ENCODE measurements around the gene E4F1.
"Not testable (repeated sequence)": the region's sequence is repeated elsewhere in the genome, so short reads cannot be mapped to it uniquely, and the experiment has no call there.

E4F1 gene

DNA sequence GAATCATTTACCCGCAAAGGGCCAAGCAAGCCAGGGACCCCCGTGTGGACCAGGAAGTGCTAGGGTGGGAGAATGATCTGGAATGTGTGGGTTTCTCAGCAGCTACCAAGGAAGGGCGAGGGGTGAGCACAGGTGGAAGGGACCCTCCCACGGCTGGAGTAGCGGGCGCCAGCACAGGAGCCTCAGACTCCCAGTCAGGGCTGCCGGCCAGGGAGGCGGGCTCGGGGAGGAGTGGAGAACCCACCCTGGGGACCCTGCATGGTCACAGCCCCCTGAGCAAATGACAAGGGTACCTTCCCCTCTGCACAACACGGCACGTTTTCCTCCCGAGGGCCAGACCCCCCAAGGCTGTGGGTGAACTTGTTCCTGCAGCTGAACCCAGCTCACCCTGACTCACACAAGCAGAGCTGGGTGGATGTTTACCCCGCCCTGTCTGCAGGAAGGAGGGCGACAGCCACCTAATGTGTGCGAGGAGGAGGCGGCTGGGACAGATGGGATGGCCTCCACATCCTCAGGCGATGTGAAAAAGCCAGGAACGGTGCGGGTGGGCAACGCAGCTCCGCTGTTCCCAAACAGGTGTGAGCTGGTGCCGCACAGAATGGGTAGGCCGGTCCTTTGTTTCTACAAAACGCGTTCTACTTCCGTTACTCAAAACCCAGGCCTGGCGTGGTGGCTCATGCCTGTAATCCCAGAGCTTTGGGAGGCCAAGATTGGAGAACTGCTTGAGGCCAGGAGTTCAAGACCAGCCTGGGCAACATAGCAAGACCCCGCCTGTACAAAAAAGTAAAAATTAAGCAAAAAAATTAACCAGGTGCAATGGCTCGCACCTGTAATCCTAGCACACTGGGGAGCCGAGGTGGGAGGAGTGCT, 21.8 kb downstream of the E4F1 start:
- DNase-seq, result no peak

DNA sequence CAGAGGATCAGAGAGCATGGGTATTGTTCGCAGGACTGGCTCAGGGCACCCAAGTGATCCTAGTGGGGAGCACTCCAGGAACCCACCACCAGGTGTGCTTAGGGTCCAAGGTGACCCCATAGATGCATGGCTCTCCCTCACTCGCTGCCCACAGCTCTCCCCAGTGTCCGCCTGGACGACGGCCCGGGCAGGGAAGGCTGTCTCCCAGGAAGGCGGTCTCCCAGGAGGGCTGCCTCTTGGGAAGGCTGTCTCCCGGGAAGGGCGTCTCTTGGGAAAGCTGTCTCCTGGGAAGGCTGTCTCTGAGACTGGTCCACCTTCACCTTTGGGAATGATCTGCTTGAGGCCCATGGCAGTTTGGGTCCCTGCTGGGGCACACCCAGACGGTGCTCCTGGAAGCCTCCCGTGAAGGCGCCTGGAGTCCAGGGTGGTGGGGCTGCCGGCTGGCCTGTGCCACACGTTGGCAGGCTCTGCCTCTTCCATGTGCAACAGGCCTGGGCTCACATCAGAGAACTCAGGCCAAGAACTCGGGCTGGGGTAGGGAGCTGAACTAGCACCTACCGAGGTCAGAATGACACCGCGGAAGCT, 23.0 kb downstream of the E4F1 start:
- DNase-seq, result no peak

DNA sequence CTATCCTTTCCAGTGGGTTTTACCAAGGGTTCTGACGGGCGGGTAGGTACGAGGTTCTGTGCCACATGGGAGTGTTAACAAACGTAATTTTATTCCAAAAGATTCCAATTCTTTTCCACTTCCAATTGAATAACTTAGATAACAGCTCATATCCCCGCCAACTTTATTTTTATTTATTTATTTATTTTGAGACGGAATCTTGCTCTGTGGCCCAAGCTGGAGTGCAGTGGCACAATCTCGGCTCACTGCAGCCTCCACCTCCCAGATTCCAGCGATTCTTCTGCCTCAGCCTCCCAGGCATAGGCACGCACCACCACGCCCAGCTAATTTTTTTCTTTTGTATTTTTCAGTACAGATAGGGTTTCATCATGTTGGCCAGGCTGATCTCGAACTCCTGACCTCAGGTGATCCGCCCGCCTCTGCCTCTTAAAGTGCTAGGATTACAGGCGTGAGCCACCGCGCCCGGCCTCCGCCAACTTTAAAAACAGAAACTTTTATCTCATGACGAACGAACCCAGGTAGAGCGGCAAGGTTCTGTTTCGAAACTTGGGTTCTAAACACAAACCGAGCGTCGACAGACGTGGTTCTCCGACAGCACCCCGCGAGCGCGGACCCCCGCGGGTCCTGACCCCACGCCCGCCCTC, 27.4 kb downstream of the E4F1 start:
- DNase-seq, result peak; percentile 48

DNA sequence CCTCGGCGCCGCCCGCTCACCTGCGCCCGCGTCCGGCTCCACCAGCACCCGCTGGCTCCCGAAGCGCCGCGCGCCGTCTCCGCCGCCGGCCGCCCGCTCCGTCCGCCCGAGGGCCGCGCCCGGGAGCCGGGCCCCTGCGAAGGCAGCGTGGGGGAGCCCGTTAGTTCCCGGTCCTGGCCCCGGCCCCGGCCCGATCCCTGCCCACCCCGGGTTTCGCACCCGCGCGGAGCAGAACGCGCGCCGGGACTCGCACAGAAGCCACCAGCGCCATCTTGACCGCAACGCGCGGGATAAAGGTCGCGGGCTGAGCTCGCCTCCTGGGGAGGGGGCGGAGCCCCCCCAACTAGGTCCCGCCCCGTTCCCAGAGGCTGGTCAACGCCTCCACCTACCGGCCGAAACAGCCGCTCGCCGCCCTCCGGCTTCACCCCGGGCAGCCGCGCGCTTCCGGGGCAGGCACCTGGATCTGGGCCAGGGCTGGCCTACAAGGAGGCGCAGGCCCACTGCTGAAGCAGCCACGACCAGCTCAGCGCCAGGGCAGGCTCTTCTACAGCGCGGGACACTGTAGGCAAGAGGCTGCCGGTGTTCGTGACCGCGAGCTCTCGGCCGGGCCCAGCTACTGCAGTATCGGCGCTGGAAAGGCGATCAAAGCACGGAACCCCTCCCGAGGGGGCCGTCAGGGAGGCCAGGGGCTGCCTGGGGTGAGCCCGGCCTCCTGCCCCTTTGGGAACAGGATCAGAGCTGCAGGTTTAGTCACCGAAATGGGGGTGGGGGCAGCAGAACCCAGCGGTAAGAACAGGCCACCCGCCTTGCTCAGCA, 28.1 kb downstream of the E4F1 start, which contains the start of gene ECI1:
TSS of gene ECI1 (minus strand) at position 292 of the 816 bp plus-strand sequence. CDS start at position 271, 21 bp downstream.
- peak; percentile 95 for DNase-seq

DNA sequence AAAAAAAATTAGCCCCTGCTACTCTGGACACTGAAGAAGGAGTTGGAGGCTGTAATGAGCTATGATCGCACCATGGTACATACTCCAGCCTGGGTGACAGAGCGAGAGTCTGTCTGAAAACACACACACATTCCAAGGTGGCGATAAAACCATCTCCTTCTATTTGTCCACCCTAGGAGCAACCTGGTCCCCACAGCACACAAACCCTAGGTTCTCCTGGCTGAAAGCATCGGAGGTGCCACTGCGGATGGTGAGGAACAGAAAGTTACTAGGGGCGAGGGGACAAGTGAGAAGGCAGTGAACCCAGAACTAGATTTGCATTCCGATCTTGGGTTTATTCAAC, 29.4 kb downstream of the E4F1 start:
- DNase-seq, result no peak

DNA sequence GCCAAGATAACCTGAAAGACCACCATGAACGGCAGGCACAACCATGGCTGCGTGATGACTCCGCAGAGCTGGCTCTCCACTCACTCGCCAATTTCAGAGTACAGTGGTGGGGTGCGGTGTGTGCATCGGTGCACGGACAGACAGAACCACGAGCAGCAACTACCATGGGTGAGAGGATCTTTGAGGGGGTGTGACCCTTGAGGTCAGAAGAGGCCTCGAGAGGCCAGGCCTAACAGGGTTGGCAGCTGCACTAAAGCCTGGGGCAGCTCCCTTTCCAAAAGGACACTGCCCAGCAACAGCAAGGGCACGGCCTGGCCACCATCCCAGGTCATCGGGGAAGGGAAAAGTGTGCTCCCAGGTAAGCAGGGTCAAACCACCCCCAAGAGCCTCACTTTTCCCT, 29.9 kb downstream of the E4F1 start:
- DNase-seq, result no peak

DNA sequence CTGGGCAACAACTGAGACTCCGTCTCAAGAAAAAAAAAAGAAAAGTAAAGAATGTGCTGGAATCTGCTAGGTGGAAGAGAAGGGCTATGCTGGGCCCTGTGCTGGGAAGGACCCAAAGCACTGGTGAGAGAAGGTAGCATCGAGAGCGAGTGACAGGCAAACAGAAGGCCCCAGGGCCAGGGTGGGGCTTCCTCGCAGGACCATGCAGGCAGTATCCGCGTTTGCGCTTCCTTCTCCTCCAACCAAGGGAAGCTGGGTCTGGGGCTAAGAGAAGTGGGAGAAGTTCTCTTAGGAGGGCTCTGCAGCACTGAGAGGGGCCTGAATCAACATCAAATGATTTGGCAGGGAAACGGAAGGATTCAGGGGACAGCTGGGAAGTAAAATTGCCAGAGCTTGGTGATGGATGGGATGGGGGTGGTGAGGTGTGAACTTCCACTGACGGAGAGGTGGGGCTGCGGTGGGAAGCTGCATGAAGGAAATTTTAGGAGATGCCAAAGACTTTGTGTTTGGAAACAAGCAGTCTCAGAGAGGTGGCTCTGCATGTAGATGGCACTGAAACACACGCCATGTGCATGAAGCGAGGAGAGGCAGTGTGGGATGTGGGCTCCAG, 33.2 kb downstream of the E4F1 start:
- DNase-seq, result no peak

DNA sequence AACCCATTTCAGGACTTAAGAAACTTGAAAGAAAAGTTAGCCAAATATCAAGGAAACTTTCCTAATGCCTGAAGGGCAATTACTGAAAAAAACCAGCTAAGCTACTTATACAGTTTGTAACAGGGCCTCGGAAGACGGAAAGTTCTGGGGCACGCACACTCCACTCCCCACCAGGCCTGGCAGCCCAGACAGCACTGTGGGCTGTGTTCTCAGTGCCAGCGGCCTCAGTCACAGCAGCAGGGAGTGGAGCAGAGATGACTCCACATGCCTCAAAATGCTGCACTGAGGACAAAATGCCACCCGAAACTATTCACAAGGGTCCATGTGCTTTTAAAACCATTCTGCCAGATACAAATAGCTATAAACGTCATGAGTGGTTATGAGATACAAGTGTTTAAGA, 34.3 kb downstream of the E4F1 start:
- DNase-seq, result no peak

DNA sequence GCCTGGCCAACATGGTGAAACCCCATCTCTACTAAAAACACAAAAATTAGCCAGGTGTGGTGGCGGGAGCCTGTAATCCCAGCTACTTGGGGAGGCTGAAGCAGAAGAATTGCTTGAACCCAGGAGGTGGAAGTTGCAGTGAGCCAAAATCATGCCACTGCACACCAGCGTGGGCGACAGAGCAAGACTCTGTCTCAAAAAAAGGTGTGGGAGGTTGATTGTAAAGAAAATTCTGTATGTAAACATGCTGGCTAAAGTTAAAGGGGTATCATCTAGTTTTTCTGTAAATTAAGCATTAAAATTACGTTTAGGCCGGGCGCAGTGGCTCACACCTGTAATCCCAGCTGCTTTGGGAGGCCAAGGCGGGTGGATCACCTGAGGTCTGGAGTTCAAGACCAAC, 35.1 kb downstream of the E4F1 start:
- DNase-seq, result not testable (repeated sequence)

DNA sequence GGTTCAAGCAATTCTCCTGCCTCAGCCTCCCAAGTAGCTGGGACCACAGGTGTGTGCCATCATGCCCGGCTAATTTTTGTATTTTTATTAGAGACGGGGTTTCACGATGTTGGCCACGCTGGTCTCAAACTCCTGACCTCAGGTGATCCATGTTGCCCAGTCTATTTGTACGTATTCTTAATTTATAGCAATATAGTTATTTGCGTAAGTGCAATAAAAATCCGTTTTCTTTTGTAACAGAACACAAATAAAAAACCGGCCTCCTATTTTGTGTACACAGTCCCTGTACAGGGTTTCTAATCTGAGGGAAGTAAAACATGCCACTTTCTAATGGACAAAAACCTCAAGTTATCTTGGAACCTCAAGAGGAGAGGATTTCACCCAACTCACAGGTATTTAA, 36.9 kb downstream of the E4F1 start:
- no peak for DNase-seq

DNA sequence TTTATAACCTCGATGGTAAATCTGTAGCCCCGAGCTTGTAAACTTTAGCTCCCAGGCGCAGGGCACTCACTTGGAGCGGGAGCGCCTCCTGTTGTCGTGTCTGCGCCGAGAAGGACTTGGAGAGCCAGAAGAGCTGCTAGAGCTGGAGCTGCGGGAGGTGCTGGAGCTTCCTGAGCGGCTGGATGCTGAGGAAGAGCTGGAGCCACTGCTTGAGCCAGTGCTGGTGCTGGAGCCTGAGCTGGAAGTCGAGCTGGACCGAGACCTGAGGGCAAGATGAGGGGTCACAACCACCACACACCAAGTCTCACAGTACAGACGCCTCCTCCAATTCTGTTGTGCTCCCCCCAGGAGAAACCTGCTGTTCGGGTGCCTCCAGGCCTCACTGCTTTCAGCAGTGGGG, 39.6 kb downstream of the E4F1 start:
- DNase-seq, result not testable (repeated sequence)

DNA sequence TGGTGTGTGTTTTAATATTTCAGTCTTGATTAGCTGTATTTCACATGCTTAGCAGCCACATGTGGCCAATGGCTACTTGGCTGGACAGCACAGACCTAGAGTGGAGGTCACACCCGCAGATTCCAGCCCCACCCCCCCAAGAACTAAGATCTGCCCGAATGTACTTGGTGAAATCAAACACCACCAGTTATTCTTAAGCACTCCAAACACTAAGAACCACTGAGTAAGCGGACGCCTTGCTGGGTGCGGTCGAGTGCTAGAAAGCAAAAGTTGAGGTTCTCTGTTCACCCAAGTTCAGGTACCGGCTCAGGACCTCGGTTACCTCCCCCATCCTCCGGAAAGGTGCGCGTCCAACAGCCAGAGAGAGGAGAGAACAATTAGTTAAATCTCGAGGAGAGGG, 43.5 kb downstream of the E4F1 start:
- DNase-seq, result peak; percentile 15

DNA sequence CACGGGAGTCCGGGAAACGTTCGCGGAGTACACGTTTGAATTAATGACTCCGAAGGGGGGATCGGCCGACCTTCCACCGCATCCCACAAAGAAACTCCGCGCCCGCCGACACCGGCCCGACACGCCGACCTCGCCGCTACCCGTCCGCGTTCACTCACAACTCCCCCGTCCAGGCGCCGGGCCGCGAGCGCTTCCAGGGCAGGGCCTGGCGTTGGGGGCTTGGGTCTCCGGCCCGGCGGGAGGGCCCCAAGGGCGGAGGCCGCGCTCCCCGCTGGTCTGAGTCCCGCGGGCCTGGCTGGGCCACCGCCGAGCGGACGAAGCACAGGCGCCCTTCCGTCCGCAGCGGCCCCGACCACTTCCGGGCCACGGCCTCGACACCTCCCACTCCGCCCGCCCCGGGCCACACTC, 44.1 kb downstream of the E4F1 start:
- not testable (repeated sequence) for DNase-seq

DNA sequence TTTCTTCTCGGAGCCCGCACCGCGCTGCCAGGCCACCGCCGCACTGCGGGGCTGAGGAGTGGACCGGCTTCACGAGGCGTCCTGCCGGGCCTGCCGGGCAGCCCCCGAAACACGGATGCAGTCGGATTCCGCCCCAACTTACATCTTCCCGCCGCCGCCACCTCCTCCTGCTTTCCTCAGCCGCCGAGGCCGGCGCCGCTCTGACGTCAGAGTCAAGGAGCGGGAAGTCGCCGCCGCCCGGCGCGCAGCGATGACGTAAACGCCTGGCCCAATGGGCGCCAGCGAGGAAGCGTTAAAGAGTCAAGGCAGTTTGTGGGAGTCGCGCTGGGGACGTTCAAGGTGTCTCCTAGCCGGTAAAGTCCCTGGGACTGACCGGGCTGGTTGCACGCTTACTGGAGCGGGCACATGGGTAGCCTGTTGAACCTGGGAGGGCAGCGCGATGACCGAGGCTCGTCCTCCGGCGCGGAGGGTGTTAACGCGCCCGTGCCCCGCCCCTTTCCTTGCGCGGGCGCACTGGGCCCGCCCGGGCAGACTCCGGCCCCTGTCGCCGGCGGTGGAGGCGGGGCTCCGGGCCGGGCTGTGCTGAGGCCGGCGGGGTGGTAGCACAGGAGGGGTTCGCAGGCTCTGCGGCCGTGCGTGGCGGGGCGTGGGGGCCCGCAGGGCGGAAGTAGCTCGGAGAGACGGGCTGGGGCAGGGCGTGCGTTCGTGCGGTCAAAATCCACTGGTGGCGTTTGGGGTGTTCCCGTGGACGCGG, 44.7 kb downstream of the E4F1 start, which contains the start of gene RNPS1:
TSS of gene RNPS1 (minus strand) at position 214 of the 754 bp plus-strand sequence. CDS start 3,483 bp downstream, outside the sequence.
- peak; percentile 97 for DNase-seq

DNA sequence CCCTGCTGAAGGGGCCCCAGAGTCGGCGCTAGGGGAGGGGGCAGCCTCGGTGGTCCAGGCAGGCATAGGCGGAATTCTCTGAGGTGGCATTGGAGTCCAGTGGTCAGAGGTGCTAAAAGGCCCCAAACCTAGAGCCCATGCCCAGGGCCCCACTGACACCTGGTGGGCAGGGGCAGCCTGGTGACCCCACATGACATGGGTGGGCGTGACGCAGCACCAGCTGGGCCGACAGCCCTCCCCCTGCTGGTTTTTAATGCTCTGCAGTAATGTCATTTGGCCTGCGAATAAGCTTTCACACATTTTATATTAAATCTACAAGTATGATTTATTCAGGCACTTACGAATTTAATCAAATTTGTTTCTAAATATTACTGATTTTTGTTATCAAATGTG, 46.7 kb downstream of the E4F1 start:
- DNase-seq, result no peak

DNA sequence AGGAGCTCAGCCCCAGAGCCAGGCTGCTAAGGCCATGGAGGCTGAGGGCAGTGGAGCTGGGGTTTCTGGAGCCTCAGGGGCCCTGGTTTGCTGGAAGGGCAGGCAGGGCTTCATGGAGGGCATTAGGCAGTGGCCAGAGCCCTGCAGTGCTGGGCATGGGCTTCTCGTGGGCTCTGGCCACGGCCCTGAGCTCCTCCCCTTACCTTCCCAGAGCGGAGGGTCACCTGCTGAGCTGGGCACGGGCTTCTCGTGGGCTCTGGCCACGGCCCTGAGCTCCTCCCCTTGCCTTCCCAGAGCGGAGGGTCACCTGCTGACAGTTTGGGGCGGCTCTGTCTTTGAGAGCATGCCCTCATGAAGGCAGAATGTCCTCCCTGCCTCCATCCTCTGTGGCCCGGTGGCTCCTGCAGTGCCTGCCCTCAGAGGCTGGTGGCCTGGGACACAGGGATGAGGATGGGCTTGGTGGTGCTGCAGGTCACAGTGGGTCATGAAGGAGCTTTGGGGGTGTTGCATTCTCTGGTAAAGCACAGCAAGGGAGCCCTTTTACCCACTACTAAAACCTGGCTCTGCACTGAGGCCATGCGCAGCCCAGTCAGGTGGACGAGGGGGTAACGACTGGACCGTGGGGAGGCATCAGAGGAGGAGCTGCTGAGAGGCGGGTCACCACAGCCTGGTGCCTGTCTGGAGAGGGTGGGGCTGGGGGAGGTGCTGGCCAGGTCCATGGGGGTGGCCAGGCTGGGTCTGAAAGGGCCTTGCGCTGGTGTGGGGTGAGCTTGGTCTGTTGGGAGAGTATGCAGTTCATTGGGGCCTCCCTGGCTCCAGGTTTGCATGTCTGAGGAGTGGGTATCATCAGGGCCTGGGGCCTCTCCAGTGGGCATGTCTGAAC, 47.4 kb downstream of the E4F1 start:
- DNase-seq, result no peak

DNA sequence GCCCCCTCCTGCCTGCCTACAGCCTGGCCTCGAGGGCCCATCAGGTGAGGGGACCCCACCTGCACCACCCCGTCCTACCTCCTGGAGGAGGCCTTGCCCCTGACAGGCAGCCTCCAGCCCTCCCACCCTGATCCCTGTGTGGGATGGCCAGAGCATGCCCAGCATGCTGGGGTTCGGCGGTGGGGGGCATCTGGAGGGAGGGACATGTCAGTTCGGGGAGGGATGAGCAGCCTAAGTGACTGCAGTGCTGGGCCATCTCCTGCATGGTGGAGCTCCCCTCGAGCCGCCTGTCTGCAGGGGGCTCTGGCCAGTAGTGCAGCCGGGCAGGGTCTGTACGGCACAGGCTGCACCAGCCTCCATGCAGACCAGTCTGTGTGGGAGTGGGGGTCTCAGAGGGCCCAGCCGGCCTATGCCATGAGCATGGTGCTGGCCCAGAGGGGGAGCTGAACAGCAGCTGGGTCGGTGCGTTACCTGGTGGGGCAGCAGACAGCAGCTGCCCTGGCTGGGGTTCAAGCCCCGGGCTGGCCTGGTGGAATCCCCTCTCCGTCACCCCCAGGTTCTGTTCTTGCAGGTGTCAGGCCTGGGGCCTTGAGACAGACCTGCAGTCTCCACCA, 48.6 kb downstream of the E4F1 start:
- no peak for DNase-seq

DNA sequence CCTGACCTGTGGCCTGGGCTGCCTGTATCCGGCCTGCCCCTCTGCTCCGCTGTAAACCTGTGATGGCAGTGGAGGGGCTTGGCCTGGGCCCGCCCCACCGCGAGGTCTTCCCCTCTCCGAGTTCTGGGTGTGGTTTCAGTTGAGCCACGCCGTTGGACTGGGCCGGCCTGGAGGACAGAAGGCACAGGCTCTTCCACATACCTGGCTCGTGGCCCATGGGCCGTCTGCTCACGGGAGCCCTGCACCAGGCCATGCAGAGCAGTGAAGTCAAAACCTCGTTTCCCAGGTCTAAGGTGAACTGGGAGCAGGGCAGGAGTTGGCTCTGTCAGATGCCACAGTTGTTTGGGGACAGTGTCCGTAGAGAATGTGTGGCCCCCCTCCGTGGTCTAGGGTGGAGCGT, 50.1 kb downstream of the E4F1 start:
- DNase-seq, result no peak

DNA sequence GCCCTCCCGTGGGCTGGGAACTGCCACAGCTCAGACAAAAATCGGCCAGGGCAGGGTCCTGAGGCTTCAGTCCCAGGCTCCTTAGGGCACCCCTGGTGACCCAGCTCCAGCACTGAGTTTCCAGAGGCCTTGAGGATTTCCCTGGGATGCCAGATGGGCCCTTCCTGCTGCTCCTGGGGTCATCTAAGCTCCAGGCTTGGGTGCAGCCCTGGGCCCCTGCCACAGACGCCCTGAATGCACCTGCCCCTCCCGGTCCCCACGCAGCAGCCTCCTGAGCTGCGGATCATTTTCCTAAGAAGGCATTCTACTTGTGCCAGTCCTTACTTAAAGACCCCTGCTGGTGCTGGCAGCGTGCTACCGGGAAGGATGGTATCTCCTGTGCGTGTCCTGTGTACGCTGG, 50.5 kb downstream of the E4F1 start:
- DNase-seq, result no peak

Data from activated CD4-positive, alpha-beta T cell treated with anti-CD3 and anti-CD28 coated beads, Interleukin-2, Interleukin-6, amounts not matched to agents 100 ng/mL and 50 ng/mL, durations not matched to agents 16 hours and 8 hours (primary cell).